ENCODE results near the gene ADAMTS16. TPM values are rescaled to one million over a fixed set of nuclear protein-coding genes. Genes with fewer than 3 reads are reported as not detected.

The ADAMTS16 gene
- total RNA-seq, 1 donor, result 0.27 TPM

DNA sequence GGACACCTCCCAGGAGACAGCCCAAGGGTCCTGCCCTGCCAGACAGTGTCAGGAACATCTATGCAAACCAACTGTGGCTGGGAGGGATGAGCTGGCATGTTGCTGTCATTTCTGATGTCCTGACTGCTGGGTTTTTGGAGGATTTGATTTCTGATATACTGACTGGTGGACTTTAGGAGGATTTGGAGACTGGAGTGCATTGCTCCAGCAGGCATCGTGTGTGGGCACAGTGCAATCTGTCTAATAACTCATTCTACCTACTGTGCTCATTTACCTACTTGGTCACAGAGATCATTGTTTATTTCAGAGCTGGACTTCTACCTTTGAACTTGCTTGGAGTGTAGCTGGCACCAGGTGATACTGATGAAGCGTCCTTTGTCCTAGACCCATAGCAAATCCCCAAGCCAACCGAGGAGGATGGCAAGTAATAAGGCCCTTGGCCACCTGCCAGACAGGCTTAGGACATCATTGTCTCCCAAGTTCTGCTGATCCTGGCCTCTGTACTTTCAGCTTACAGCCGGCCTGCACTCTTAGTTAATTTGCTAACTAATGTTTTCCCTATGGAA is 158.0 kb downstream of the ADAMTS16 start:
- TF ChIP-seq CTCF (IDR thresholded peaks at IDR 0.05; ENCODE audit: insufficient read depth, low read length), result no peak
- no peak for DNase-seq (ENCODE audit: low read depth)
- no peak overlapping the region for H3K4me3 ChIP-seq (ENCODE audit: low read depth, low read length)

DNA sequence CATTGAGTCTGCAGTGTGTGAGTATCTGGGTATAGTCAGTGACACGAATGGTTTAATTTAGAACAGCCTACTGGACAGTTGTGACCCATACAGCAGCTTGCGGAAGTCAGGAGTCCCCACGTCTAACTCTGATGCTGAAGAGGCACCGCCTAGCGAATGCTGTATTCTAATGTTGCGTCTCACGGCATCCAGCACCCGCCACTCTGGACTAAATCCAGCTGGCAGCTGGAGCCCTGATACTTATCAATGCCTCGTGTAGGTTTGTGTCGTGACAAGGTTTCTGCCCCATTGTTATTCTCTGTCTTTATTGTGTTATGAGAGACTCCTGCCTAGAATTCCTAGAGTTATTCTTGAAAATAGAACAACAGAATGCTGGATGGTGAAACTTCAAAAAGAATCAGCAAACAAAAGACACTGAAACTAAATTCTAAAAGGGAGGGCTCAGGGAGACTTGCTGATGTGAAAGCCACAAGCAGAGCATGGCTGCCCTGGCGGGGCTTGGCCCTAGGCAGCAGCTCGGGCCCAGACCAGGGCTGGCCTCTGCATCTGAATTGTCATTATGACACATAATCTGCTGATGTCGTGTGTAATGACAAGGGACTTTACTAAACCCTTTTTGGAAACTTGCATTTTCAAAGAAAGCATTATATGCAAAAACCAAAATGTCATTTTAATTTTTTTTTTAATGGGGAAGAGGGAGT is 158.9 kb downstream of the ADAMTS16 start:
- no peak for TF ChIP-seq CTCF (IDR thresholded peaks at IDR 0.05; ENCODE audit: insufficient read depth, low read length)
- H3K4me3 ChIP-seq (ENCODE audit: low read depth, low read length), result no peak overlapping the region
- no peak for DNase-seq (ENCODE audit: low read depth)

DNA sequence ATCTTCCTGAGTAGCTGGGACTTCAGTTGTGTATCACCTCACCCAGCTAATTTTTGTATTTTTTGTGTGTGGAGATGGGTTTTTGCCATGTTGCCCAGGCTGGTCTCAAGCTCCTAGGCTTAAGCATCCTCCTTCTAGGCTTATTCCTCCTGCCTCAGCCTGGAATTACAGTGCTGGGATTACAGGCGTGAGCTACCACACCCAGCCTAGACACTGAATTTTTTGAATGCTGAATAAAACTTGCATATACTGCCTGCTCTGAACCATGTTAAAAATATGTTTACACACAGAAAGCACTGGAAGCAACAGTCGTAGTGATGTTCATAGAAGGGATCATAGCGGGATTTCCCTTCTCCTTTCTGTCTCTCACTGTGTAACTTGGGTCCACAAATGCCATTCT is 161.0 kb downstream of the ADAMTS16 start:
- DNase-seq (ENCODE audit: low read depth), result no peak
- TF ChIP-seq CTCF (IDR thresholded peaks at IDR 0.05; ENCODE audit: insufficient read depth, low read length), result no peak

DNA sequence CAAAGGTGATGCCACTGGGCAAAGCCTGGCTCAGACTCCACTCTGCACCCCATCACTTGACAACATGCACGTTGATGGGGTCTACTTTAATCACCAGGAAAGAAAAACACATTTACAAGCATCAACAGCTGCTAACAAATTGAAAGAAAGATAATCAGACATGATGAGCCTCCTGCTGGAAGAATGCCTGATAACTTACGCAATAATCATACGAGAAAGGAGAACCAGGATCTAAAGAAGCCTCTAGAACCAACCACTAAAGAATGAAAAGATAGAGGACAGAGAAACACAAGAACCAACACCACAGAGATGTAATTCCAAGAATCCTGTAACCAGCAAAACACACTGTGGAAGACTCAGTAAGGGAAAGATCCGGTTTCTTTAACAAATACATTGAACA is 162.1 kb downstream of the ADAMTS16 start:
- DNase-seq (ENCODE audit: low read depth), result no peak
- TF ChIP-seq CTCF (IDR thresholded peaks at IDR 0.05; ENCODE audit: insufficient read depth, low read length), result no peak
- H3K4me3 ChIP-seq (ENCODE audit: low read depth, low read length), result no peak overlapping the region

More for the DNA sequence above, 161.0 kb downstream of the ADAMTS16 start:
- H3K4me3 ChIP-seq (ENCODE audit: low read depth, low read length), result no peak overlapping the region

- TF ChIP-seq CTCF (IDR thresholded peaks at IDR 0.05; ENCODE audit: insufficient read depth, low read length), result no peak
- no peak overlapping the region for H3K4me3 ChIP-seq (ENCODE audit: low read depth, low read length)
- no peak for DNase-seq (ENCODE audit: low read depth)
Measured at GRCh38 chr5:5303242-5303641, 163.1 kb downstream of the ADAMTS16 start.

- DNase-seq (ENCODE audit: low read depth), result peak; percentile 4
- H3K4me3 ChIP-seq (ENCODE audit: low read depth, low read length), result no peak overlapping the region
- no peak for TF ChIP-seq CTCF (IDR thresholded peaks at IDR 0.05; ENCODE audit: insufficient read depth, low read length)
Measured at GRCh38 chr5:5304361-5305020, 164.4 kb downstream of the ADAMTS16 start.
